Measurements from ENCODE around the gene PTPN7. TPM values are rescaled to one million over a fixed set of nuclear protein-coding genes. Genes with fewer than 3 reads are reported as not detected.

The PTPN7 gene
- total RNA-seq, 1 donor from 2014 or later = 0.75 TPM

GRCh38 chr1:202201971-202202370 lies 41.6 kb upstream of the PTPN7 start:
- Histone ChIP-seq H4K20me1 (ENCODE audit: insufficient read depth, low read length) (no peaks in the 10 kb centered on the region), H3K4me1 (ENCODE audit: insufficient read depth, low read length) (no peaks in the 10 kb centered on the region), H3K4me2 (ENCODE audit: low read length) (no peak overlapping the region), H3K9me3 (ENCODE audit: insufficient read depth, low read depth, low read length) (no peaks in the 10 kb centered on the region), H3K79me2 (ENCODE audit: insufficient read depth, low read length) (no peaks in the 10 kb centered on the region), H3K27ac (ENCODE audit: low read depth, low read length) (no peak overlapping the region), H3K27me3 (ENCODE audit: insufficient read depth, low read length) (peaks cover 13% of the 10 kb centered on the region), H3K9ac (ENCODE audit: low read length) (no peak overlapping the region), H2AFZ (ENCODE audit: low read depth, low read length) (no peak overlapping the region), H3K4me3 (ENCODE audit: insufficient read depth, low read depth, low read length) (no peak overlapping the region), H3K36me3 (ENCODE audit: insufficient read depth, low read length) (no peaks in the 10 kb centered on the region)
- Mint-ChIP-seq H3K27me3 (ENCODE audit: low read depth, unreplicated experiment) (peaks cover 23% of the 10 kb centered on the region), H3K36me3 (ENCODE audit: low read depth, unreplicated experiment) (peaks cover 2% of the 10 kb centered on the region), H3K4me3 (ENCODE audit: unreplicated experiment) (no peak overlapping the region), H3K9me3 (ENCODE audit: unreplicated experiment) (no peaks in the 10 kb centered on the region), H3K4me1 (ENCODE audit: low read depth, unreplicated experiment) (peaks cover 4% of the 10 kb centered on the region), H3K27ac (ENCODE audit: unreplicated experiment) (no peak overlapping the region)
- TF ChIP-seq CTCF (IDR thresholded peaks at IDR 0.05; ENCODE audit: insufficient read depth, low read depth, low read length) (no peak), EZH2 (IDR thresholded peaks at IDR 0.05; ENCODE audit: insufficient read depth, low read length) (no peak)
- no peak for DNase-seq (ENCODE audit: low read depth)
- no peak for FAIRE-seq

GRCh38 chr1:202201266-202201665 lies 40.9 kb upstream of the PTPN7 start:
- Mint-ChIP-seq H3K36me3 (ENCODE audit: low read depth, unreplicated experiment) (peaks cover 2% of the 10 kb centered on the region), H3K9me3 (ENCODE audit: unreplicated experiment) (no peaks in the 10 kb centered on the region), H3K27ac (ENCODE audit: unreplicated experiment) (no peak overlapping the region), H3K4me3 (ENCODE audit: unreplicated experiment) (no peak overlapping the region), H3K4me1 (ENCODE audit: low read depth, unreplicated experiment) (peaks cover 4% of the 10 kb centered on the region), H3K27me3 (ENCODE audit: low read depth, unreplicated experiment) (peaks cover 28% of the 10 kb centered on the region)
- H3K27me3 ChIP-seq (ENCODE audit: insufficient read depth, low read length) = peaks cover 16% of the 10 kb centered on the region
- no peaks in the 10 kb centered on the region for H3K9me3 ChIP-seq (ENCODE audit: insufficient read depth, low read depth, low read length)
- H2AFZ ChIP-seq (ENCODE audit: low read depth, low read length) = no peak overlapping the region
- no peaks in the 10 kb centered on the region for H3K4me1 ChIP-seq (ENCODE audit: insufficient read depth, low read length)
- H4K20me1 ChIP-seq (ENCODE audit: insufficient read depth, low read length) = no peaks in the 10 kb centered on the region
- H3K79me2 ChIP-seq (ENCODE audit: insufficient read depth, low read length) = no peaks in the 10 kb centered on the region
- H3K27ac ChIP-seq (ENCODE audit: low read depth, low read length) = no peak overlapping the region
- FAIRE-seq = no peak
- H3K9ac ChIP-seq (ENCODE audit: low read length) = no peak overlapping the region
- no peak overlapping the region for H3K4me2 ChIP-seq (ENCODE audit: low read length)
- no peaks in the 10 kb centered on the region for H3K36me3 ChIP-seq (ENCODE audit: insufficient read depth, low read length)
- no peak for TF ChIP-seq EZH2 (IDR thresholded peaks at IDR 0.05; ENCODE audit: insufficient read depth, low read length)
- TF ChIP-seq CTCF (IDR thresholded peaks at IDR 0.05; ENCODE audit: insufficient read depth, low read depth, low read length) = no peak
- no peak overlapping the region for H3K4me3 ChIP-seq (ENCODE audit: insufficient read depth, low read depth, low read length)
- no peak for DNase-seq (ENCODE audit: low read depth)

GRCh38 chr1:202200669-202201068 lies 40.3 kb upstream of the PTPN7 start:
- no peak for DNase-seq (ENCODE audit: low read depth)
- no peaks in the 10 kb centered on the region for H3K79me2 ChIP-seq (ENCODE audit: insufficient read depth, low read length)

More at GRCh38 chr1:202200669-202201068, 40.3 kb upstream of the PTPN7 start:
- Mint-ChIP-seq H3K9me3 (ENCODE audit: unreplicated experiment) (peaks cover 3% of the 10 kb centered on the region), H3K27me3 (ENCODE audit: low read depth, unreplicated experiment) (peaks cover 33% of the 10 kb centered on the region), H3K4me3 (ENCODE audit: unreplicated experiment) (no peak overlapping the region), H3K4me1 (ENCODE audit: low read depth, unreplicated experiment) (peaks cover 4% of the 10 kb centered on the region), H3K36me3 (ENCODE audit: low read depth, unreplicated experiment) (peaks cover 5% of the 10 kb centered on the region), H3K27ac (ENCODE audit: unreplicated experiment) (no peak overlapping the region)
- Histone ChIP-seq H3K4me1 (ENCODE audit: insufficient read depth, low read length) (no peaks in the 10 kb centered on the region), H3K27me3 (ENCODE audit: insufficient read depth, low read length) (peaks cover 22% of the 10 kb centered on the region), H4K20me1 (ENCODE audit: insufficient read depth, low read length) (no peaks in the 10 kb centered on the region), H3K4me2 (ENCODE audit: low read length) (no peak overlapping the region), H3K4me3 (ENCODE audit: insufficient read depth, low read depth, low read length) (no peak overlapping the region), H3K27ac (ENCODE audit: low read depth, low read length) (no peak overlapping the region), H3K9ac (ENCODE audit: low read length) (no peak overlapping the region), H3K9me3 (ENCODE audit: insufficient read depth, low read depth, low read length) (no peaks in the 10 kb centered on the region), H3K36me3 (ENCODE audit: insufficient read depth, low read length) (no peaks in the 10 kb centered on the region), H2AFZ (ENCODE audit: low read depth, low read length) (no peak overlapping the region)
- no peak for FAIRE-seq
- no peak for TF ChIP-seq CTCF (IDR thresholded peaks at IDR 0.05; ENCODE audit: insufficient read depth, low read depth, low read length)
- no peak for TF ChIP-seq EZH2 (IDR thresholded peaks at IDR 0.05; ENCODE audit: insufficient read depth, low read length)
